ENCODE results near the gene LMO3.
"Not testable (repeated sequence)": the region's sequence is repeated elsewhere in the genome, so short reads cannot be mapped to it uniquely, and the experiment has no call there.

LMO3 gene

DNA sequence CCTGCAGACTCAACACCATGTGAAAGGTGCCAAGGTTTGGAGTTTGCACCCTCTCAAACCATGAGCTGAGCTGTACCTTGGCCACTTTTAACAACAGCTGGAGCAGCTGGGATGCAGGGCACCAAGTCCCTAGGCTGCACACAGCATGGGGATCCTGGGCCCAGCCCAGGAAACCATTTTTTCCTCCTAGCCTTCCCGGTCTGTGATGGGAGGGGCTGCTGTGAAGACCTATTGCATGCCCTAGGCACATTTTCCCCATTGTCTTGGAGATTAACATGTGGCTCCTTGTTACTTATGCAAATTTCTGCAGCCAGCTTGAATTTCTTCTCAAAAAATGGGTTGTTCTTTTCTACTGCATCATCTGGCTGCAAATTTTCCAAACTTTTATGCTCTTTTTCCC lies 68.3 kb downstream of the LMO3 start:
- DNase-seq, result not testable (repeated sequence)

DNA sequence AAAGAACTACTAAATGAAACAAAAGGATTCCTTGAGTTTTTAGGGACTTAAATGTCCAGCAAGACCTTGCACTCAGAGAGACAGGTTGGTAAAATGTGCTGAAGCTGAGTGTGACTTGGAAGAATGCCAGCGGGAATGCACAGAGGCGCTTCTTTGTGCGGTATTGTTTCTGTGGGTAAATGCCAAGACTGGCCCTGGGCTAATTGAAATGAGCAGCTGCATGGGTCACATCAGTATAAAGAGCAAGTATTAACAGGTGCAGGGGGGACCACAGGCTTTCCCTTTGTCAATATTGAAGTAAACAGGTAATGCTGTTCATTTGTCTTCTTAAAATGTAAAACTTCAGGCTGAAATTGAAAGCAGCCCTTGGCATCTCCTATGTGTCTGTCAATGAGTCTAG lies 74.3 kb downstream of the LMO3 start:
- peak; percentile 85 for DNase-seq

DNA sequence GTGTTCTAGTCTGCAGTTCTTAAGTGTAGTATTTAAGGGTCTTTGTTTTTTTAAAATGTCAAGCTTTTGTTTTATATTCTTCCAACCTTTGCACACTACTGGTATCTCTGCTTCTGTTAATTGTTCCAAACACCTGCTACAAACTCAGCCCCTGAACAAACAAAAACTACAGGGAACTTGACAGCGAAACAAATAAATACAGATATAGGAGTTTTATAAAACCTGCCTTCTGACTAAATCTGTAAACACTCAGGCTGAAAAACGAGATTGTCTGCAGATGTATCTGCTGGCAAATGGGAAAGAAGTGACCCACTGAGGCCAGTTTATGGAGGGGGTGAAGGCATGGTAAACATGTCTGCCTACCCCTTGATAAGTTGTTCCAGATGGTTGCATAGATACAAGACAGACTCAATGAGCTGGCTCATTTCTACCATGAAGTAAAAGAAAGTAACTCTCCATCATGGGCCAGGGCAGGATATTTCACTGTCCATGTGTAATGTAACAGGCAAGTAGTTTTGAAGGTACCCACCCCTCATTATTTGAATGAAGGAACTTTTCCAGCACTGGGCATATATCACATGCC lies 75.6 kb downstream of the LMO3 start:
- peak; percentile 22 for DNase-seq

DNA sequence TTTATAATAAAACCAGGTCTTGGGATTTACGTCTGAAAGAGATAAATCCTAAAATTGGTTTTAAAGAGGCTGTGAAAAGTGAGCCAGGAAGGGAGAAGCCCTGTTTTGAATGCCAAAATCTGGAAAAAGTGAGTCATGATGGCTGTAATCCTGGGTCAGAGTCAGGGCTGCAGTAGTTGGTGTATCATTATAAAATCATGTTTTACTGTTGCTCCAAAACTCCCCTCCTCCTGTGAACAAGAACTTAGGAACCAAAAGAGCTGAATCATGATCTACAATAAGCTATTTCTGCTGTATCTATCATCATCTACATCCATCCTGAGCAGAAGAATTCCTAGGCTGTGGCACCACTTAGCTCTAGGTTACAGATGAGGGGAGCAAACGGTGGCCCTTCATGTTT lies 79.3 kb downstream of the LMO3 start:
- DNase-seq, result no peak

DNA sequence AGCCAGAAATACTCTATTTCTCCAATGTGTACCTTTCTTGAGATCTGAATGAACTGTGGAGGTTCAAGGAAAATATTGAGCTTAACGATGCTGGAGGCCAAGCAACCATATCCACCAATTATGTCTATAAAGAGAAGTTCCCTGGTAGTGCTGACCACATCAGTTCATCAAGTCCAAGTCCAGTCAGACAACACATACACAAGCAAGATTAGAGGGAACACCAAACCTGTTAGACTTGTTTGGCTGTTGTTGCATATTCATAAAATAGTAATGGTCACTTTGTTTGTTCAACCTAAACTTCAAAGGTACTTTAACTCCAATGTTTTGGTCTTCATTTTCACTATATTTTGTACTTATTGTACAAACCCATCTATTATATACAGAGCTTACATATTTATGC lies 81.6 kb downstream of the LMO3 start:
- DNase-seq, result peak; percentile 5

DNA sequence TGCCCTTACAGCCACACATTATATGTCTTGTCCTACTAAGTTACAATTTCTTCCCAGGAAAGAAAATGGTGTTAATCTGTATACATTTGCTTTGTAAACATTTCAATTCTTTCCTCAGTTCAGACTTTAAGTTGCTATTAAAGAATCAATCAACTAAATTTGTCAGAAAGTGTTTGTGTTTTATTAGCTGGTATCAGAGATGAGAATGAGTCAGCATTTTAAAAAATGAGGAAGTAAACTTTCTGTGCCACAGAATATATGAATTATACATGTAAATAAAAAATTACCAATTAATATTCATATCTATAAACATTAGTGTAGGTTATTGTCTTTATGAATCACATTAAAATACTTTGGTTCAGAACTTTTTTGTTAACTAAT lies 82.0 kb downstream of the LMO3 start:
- DNase-seq, result no peak

DNA sequence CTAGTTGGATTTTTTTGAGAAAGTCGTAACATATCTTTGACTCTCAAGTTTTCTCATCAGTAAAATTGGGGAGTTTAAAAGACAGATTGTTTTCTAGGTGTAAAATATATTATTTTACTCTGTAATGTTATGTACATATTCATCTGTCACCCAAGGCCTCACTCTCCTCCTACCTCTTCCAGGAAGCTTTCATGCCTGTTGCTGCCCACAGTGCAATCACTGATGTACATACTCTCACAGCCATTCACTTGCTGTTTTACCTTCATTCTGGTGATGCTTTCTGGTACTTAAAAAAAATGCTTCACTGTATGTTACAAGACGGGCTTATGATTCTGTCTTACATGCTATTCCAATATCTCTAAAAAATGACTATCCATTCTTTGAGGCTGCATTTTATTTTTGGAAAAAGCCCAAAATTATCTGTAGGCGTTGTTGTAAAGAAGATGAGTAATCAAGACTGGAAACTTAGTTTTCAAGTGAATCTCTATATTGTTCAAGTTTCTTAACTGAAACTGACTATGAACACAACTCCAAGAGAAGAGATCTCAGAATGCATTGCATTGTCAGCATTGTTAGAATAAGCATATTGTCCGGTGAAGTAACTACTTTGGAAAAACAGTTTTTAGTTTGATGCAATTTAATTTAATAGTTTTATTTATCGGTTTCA lies 82.5 kb downstream of the LMO3 start:
- DNase-seq, result no peak

DNA sequence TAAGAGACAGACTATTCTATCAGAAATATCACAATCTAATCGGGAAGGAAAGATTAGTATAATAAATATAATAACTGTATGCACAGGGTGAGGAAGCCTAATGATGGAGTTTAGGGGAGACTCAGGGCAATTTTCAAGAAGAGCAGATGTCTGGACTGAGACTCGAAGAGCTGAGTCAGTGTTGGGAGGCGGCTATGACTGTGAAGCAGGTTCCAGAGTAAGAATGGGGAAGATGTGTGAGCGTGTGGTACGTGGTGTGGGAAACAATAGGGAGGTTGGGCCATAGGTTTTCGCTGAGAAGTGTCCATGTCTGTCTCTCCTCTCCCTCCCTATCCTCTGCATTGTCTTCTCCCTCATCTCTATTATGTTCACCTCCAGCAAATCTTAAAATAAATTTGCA lies 85.6 kb downstream of the LMO3 start:
- DNase-seq, result no peak

DNA sequence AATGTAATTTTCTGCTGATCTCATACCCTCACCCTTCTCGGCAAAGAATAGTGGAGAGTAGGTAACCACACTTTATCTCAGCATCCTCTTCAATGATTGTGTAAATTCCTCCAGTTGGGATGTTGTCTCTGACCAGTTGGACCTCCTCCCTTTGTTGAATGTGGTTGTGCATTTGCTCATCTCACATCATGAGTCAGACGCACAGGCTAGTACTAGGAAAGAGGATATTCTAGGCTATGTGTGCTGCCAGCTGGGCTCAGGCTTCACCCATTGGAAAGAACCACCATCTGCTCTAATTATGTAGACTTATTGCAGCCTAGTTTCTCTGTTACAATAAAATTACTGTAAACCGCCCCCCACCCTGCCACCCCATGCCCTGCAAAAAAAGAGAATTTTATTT lies 90.3 kb downstream of the LMO3 start:
- DNase-seq, result no peak

DNA sequence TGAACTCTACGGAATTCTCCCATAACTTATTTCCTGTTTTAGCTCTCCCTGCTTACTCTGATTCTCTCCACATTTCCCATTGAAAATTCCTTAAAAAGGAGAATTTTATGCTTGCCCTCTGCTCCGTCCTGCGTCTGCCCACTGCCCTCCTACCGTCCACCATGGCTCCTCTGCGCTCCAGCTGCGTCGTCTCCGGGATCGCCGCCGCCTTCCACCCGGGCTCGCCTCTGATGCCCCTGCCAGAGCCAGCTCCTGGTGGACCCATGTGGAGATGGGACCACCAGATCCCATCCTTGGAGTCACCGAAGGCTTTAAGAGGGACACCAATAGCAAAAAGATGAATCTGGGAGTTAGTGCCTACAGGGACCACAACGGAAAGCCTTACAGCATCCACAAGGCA lies 92.7 kb downstream of the LMO3 start:
- no peak for DNase-seq

DNA sequence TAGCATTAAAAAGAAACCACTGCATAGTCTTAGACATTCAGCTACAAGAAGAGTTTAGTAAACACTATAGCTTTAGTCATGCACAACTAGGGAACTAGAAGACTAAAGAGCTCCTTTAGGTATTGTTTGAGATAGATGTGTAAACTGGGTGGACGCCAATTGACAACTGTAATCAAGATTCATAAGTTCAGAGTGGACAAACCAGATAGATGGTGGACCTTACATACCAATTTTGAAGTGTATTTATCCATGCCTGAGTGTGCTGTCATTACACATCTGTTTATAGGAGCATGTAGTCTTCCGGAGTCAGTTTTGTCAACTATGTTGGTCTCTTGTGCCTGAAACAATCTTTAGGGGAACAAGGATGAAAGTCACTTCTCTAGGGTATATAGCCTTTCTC lies 96.6 kb downstream of the LMO3 start:
- no peak for DNase-seq

DNA sequence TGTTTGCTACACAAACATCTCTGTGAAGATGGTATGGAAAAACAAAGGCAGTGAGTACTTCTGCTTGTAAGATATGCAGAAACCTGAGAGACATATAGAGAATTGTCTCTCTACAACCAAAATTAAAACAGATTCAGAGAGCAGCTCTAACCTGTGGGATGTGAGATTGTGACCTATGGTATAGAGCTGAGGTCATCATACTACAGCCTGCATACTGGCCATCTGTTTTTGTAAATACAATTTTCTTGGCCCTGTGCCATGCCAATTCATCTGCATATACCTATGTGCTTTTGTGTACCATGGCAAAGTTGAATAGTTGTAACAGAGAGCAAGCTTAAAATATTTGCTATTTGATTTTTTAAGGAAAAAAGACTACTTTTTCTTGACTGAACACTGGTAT lies 99.6 kb downstream of the LMO3 start:
- DNase-seq, result no peak

DNA sequence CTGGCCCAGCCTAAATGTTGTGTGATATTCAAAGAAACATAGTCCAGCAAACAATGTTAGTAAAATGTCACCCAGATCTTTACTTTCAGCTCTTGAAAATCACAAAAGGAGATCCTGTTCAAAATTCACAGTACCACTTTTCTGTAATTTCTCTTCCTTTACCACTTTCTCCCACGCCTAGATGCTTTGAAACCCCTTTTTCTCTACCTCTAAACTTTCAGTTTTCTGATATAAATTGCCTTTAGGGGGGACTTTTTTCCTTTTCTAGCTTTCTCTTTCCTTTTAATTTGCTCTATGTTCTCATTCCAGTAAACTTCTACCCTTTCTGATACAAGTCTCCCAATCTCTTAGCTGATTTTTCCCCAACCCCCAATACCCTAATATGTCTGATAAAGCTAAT lies 101.8 kb downstream of the LMO3 start:
- no peak for DNase-seq

DNA sequence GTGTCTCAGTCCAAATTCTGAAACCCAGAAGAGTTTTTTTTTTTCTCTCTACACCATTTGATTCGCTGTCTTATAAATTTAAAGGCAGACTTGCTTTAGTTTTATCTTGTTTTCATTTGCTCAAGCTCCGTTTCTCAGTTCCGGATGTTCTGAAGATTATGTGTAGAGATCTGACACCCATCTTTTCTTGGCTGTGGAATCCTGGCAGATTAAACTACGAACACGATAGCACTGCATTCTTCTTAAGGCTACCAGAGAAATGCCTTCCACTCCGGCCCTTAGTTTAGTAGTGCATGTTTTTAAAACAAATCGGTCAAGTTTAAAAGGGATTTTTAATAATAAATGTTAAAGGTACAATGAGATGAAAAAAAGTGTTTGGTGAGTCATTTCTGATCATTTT lies 106.4 kb downstream of the LMO3 start:
- no peak for DNase-seq
